ENCODE data around the gene KRT3.

The KRT3 gene

DNA sequence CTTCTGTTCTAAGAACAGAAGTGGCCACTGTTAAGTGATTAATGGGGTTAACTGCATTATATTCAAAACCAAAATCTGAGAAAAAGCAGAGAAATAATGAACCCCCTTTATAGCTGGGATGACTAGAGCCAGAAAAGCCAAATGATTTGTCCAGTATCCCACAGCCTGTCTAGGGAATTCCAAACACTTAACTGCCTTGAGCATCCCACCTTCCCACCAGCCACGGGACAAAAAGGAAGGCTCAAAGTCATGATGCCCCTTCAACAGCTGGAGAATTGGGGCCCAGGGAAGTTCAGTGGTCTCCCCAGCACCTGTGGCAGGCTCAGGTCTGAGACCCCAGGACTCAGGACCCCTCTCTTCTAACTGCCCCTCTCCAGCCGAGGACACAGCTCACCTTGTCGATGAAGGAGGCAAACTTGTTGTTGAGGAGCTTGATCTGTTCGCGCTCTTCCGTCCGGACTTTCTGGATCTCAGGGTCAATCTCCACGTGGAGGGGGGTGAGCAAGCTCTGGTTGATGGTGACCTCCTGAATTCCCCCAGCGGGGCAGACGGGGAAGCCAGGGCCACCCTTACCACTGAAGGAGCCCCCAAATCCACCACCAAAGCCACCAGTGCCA lies 17.4 kb upstream of the KRT3 start:
- DNase-seq: no peak

DNA sequence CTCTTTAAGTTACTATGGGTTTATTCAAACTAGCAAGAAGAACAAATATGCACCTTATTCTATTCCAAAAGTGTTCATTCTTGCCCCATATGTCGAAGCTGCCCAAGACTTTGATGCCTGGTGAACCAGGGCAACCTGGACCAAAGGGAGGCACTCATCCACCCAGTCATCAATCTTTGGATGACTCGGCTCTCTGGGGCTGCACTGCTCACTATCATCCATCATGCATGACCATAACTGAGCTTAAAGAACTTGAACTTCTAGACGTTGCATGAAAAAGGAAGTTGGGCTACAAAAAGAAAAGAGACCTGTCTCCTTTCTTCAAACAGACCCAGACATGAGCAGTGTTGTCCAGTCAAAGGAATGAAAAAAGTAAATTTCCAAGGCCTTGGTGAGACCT lies 16.8 kb upstream of the KRT3 start:
- no peak for DNase-seq

DNA sequence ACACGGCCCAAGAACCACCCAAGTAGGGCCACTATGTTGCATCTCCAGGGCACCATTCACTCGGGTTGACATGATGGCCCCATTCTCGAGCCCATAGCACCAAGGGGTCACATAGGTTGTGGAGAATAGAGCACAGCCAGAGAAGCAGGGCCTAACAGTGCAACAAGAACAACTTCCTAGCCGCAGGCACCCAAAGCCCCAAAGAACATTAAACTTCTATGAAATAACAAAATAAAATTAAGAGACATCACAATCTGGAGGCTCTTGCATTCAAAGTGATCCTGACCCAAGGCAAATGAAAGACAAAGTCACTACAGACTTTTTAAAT lies 16.1 kb upstream of the KRT3 start:
- no peak for DNase-seq

DNA sequence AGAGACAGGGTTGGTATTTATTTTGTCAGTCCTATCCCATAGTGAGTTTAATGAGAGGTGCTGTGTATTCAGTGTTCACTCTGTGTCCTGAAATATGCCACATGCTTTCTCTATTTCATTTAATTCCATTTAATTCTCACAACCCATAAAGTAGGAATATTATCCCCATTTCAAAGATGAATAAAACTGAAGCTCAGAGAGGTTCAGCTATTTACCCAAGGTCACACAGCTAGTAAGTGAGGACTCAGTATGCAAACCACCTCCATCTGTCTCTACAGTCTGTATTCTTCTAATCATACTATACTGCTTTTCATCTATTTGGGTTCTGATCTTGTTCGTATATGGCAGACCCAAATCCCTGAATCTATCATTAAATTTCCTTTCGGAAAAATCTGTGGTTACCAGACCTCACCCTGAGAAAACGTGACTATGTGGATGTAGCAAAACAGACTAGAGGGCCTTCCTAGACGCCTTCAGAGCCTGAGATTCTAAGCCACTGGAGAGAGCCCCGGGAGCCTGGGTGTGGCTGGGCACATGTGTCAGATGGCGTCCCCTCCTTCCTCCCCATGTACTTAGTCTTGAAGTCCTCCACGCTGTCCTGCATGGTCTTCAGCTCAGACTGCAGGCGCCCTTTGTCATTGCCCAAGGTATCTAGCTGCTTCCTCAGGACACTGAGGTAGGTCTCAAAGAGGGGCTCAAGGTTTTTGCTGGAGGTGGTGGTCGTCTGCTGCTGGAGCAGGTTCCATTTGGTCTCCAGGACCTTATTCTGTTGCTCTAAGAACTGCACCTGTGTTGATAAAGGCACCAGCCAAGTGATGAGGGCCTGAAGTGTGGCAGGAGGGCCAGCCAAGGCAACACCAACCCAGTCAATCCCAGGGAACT lies 15.5 kb upstream of the KRT3 start:
- no peak for DNase-seq

DNA sequence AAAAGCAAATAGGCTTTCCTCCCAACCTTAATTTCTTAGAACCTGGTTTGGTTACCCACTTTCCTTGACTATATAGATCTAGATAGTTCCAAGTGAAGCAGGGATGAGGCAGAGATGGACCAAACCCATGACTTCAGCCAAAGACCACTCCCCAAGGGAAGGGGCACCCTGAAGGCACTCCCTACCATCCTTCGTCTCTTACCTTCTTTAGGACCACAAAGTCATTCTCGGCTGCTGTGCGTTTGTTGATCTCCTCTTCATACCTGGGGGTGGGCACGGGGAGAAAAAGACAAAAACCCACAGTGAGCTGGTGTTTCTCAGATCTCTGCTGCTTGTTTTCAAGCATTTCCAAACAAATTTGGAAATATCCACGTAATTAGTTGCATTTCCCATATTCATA lies 14.6 kb upstream of the KRT3 start:
- no peak for DNase-seq

DNA sequence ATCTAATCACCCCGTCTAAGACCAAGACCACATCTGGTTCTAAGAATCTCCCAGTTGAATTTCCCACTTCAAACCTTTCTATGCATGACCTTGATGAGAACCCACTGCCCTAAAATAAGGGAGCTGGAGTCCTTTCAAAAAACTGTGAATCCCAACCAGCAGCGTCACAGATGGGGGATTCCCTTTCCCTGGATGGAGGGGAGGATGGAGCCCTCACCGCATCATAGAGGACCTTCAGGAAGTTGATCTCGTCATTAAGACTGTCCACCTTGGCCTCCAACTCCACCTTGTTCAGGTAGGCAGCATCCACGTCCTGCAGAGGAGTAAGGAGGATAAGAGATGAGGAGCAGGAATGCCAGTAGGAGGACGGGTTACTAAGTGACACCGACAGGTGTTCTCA lies 13.2 kb upstream of the KRT3 start:
- DNase-seq: no peak

DNA sequence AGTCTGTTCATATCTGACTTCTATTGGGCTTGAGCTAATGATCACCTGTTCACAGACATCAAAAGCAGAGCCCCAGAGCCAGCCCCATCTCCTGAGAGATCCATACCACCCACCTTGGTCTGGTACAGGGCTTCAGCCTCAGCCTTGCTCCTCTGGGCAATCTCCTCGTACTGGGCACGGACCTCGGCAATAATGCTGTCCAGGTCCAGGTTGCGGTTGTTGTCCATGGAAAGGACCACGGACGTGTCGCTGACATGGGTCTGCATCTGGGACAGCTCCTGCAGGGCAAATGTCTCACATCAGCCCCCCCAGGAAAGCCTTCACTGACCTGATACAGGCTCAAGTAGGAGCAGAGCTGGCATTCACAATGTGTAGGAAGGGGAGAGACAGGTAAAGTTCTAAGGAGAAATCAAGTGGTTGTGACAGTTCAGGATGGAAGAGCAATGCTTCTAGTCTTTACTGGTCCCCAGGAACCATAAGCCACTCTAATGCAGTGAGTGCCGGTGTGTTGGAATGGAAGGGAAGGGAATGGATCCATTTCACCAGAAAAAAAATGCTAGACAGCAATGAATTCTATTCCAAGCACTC lies 12.8 kb upstream of the KRT3 start:
- DNase-seq: no peak

DNA sequence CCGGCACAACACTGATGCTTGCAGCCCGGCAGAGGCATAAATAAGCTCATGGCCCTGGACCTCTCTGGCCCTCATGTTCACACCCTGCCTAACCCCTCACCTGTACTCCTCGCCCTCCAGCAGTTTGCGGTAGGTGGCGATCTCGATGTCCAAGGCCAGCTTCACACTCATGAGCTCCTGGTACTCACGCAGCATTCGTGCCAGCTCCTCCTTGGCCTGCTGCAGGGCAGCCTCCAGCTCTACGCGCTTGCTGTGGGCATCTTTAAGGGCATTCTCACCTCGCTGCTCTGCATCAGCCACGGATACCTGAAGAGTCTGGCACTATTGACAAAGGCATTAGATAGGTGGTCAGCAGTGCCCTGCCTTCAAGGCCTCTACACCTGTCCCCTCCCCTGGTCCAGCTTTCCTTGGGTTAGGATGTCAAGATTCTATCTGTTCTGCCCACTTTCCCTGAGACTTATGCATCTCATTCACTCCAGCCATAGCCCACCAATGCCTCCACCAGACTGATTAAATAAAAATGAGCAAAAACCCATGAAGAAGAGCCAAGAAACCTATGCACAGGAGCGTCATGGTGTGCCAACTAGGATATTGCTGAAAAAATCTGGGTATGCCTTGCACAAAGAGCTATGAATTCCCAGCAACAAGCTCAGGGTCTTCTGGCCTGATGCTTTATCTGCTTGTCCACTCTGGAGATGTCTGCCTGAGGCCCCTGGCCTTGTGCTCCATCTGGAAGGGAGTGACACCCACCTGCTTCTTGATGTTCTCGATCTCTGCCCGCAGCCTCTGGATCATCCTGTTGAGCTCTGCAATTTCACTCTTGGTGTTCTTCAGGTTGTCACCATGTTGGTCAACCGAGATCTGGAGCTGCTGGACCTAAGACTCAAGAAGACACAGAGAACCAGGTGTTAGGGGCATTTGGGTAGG lies 11.9 kb upstream of the KRT3 start:
- no peak for DNase-seq

DNA sequence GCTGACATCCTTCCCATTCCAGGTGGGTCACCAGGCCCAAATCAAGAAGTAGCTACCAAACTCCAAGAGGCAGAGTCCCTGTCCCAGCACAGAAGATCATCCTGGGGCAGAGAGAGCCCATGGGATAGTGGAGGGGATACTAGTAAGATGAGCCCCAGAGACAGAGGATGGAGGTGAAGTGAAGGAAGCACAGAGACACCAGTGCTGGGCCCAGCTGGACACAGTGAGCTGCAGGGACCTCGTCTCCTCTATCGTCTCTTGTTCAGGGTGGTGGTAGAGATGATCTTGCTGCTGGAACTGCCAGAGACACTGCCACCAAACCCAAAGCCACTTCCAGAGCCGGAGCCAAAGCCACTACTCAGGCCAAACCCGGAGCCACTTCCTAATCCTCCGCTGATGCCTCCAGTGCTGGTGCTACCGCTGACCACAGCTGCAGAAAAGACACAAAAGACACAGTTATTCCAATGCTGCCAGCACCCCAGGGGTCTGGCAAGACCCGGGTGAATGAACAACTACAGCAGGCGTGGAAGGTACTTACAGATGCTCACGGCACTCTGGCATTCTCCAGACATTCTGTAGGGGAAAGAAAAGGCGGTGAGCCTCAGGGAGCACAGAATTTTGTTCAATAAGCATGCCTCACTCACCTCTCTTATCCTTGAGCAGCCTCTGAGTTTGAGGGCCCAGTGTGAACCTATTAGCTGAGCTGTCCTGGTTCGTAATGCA lies 11.1 kb upstream of the KRT3 start:
- DNase-seq: no peak

DNA sequence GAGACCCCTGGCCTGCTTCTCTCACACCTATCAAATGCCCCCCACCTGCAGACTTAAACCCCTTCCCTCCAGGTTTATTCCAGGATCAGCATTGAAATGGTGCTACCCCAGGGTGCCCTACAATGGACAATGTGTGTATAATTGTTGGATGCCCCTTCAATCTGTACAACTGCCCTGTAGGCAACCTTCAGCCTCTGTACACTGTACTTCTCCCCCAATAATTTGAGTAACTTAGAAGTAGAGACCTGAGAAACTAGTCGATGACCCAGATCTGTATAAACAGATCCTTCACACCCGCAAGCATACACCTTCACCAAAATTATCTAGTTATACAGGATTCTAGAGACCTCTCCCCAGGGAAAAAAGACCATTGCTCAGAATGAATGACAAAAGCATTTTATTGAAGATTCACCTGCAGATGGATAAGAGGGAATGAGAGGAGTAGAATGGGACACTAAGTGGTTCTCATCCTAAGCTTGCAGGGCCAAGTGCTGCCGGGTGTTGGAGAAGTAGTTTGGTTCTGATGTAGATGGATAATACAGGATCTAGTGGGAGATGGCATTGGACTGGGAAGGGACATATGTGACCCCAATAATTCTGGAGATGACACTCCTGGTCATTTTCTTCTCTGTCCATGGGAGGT lies 10.4 kb upstream of the KRT3 start:
- no peak for DNase-seq

DNA sequence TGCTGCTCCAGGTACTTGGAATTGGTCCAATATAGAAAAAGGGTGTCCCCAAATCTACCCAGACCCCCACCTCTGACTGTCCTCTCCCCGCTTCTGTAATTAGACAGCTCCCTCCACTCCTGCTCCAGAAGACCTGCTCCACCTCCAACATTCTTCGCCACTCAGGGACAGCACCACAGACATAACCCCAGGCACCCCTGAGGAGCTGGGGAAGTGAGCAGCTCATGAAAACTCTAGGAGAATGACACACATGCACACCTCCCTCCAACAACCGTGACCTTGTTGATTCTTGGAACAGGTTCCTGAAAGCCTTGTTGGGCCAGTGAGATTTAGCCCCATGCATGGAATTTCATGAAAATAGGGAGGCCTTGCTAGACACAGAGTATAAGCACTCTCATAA lies 9.8 kb upstream of the KRT3 start:
- no peak for DNase-seq

DNA sequence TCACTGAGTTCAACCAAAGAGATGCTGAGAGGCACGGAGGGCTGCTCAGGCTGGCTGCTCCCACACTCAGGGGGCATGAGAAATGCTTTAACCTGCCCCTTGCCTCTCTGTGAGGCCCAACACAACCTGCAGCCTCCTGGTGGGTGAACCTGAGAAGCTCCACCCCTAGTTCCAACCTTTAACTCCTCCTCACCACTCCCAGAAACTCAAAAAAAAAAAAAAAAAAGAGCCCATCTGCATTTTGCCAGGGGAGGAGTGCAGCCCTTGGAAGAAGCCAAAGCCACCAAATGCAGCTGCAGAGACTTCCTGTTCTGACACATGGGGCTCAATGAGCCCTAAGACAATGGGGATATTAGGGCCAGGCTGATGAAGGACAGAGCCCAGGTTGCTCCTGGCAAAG lies 9.1 kb upstream of the KRT3 start:
- no peak for DNase-seq

DNA sequence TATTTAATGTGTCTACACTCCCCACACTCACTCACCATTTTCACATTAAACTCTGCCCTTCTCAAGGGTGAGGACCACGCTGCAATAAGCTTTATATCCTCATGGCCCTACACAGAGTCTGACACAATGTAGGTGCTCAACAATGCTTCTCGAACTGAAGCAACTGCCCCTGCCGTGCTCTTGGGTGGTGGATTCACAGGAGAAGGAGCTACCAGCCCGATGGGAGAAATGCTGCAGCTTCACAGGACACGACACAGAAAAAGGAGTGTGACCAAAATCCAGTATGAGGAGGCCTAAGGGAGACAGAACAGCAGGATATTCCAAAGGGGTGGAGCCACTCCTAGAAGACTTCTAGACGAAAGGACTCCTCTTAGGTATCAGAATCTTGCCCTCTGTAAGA lies 6.5 kb upstream of the KRT3 start:
- no peak for DNase-seq

DNA sequence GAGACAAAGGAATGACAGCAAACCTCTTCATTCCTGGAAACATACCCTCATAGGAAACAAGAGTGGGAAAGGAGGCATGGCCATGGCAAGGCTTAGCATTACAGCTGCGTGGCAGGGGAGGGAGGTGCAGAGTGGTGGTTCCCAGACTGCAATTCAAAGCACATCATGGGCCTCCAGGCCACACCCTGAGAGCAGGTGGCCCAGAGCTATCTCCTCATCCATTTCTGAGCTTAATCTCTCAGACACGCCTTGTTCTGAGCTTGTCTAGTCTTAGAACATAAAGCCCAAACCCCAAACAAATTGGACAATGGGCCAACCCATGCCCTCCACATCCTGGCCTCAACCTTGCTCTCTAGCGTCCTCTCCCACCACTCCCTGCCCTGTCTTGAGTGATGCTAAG lies 5.9 kb upstream of the KRT3 start:
- DNase-seq: no peak

DNA sequence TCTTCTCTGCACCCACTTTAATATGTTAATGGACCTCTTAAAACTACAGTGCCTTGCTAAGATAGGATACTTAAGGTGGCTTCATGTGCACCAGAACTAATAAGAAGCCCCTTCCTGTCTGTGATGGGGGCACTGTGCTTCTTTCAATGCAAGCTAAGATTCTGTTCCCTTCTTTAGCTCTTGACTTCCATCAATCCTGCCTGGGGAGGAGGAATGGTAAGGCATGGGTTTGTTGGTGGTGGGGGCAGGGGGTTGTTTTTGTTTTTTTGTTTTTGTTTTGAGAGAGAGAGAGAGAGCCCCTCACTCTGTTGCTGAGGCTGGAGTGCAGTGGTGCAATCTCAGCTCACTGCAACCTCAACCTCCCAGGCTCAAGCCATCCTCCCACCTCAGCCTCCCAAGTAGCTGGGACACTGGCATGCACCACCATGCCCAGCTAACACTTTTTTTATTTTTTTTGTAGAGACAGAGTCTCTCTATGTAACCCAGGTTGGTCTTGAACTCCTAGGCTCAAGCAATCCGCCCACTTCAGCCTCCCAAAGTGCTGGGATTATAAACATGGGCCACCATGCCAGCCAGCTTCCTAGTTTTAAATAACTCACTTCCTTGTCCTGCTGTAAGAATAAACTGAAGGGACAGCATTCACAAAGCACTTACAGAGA lies 4.5 kb upstream of the KRT3 start:
- DNase-seq: no peak

DNA sequence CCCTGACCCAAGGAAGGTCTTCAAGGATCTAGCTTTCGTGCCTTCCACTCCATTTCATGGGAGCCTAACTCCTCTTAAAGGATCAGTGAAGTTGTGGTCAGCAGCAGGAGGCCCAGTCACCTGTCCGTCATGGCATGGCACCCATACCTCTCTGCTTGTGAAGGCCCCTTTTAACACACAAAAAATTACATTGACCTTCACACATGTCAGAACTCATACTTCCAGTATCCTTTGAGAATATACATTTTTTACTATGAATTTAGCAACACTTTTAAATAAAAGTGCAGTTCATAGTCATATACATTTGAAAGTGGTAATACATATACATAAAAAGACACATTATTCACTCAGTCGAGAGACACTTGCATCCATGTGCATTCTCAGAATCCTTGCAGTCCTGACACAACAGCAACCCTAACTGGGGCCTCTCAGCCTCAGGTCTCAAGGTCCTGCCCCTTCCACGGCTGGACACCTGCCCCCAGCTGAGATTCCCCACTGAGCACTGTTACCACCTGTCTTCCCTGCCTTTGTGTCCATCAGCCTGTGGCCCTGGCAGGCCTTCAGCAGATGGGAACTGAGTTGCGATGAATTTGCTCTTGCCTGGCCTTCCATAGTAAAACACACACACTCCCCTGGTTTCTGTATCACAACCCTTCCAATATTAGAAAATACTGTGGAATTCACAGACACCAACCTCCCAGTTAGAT lies 3.7 kb upstream of the KRT3 start:
- DNase-seq: no peak

DNA sequence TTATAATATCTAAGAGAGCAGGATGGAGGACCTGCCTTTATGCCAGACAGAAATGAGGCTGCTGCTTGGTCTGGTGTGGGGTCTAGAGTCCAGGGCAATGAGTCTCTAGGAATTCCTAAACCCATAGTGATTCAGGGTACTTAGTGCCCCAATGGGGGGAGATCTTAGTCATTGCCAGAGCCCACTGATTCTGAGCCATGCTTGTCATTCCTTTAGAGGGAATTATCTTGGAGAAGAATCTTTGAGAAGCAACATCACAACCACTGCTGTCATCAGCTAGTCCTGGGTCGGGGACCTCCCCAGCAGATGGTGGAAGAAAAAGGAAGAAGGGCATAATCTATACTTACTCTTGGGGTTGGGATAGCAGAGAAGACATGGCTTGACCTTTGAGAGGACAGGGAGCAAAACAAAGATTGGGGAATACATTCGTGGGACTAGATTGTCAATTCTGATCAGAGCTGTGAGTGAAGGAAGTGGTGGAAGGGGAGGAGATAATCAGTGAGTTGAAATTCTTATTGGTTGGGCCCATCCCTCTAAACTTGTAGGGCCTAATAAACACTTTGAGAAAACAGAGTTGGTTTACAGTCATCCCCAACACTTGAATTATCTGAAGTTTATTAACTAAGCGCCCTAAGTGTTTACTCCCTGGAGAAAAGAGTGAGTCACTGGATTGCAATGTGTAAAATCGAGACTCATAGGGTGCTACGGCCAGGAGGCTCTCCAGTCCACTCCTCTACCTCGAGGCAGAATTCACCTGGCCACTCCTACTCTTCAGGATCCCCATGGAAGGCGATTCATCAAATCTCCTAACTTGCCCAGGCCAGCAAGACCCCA lies 3.0 kb upstream of the KRT3 start:
- DNase-seq: no peak

DNA sequence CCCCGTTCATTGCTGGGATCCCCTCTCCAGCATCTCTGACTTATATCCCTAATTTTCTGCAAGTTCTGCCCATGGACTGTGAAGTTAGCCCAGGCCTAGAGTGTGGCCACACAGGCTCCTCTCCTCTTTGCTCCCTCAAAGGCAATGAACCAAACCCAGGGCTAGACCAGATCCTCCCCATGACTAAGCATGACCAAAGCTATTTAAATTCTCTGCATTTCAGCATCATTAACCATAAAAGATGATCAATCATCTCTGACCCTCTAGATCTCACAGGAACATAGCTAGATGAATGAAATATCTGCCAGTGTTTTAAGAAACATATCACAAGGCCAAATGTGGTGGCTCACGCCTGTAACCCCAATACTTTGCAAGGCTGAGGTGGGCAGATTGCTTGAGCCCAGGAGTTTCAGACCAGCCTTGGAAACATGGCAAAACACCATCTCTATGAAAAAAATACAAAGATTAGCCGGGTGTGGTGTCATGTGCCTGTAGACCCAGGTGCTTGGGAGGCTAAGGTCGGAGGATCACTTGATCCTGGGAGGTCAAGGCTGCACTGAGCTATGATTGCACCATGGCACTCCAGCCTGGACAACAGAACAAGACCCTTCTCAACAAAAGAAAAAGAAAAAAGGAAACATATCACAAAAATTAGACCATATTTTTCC lies 2.2 kb upstream of the KRT3 start:
- no peak for DNase-seq

DNA sequence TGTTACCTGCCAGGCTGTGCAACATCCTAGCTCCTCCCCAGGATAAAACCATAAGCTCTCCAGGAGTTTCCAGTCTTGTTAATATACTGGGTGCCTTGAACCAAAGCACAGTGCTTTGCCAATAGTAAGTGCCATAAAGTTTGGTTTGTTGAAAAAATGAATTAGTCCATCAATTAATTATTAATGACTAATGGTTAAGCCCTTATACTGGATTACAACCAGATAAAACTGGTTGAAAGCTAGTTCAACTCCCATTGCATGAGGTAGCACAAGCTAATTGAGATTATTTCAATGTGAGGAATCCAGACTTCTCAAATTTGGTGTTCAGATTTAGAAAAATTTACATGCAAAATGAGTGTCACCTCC lies 1.6 kb upstream of the KRT3 start:
- DNase-seq: no peak
